Heart left ventricle (tissue), 13 donors: ENCODE measurements around the gene PPP1R1B.

Experiments used
- CTCF ChIP-seq, 12 donors: fragments of 200-600 bp; sonication (generic) in 4 of 12; IDR thresholded peaks; one replicate each; pipeline versions ENCODE4 v1.5.0 to v1.8.0; 2018 to 2022; ENCODE audit warnings: antibody characterized with exemption in 12 of 12, mild to moderate bottlenecking in 5 of 12
- POLR2A ChIP-seq, 2 donors: fragments of 450-650 bp; IDR thresholded peaks; one replicate each; pipeline ENCODE4 v1.6.1; 2017; ENCODE audit warnings: antibody characterized with exemption in 2 of 2, mild to moderate bottlenecking in 2 of 2, moderate library complexity in 2 of 2
- donor health status: ischemic (EF 13 %, LVEDD 7.1; RV severe dilation, severe dysfunction).
- donor health status: DM: no; HTN: yes; CAD: no.
- donor health status: DM: no; HTN: no; CAD: no.
- donor health status: ischemic (EF 25% LVEDD 6.9; RV normal size, moderate dysfunction).
- donor health status: ischemic (EF 25% LVEDD 5.7; RV mildly dilated, moderate dysfunction).
- donor health status: ischemic (EF 35%, LVEDD 5.7; RV mildly dilated, moderate dysfunction).
- donor health status: nonischemic (EF 11% LVEDD 7.7; RV severe dilation, severe dysfunction).
- donor health status: DM: yes; HTN: yes; CAD: no.
- donor health status: PGD.
- donor health status: ischemic (EF 29% LVEDD 5.4; RV normal size, mild dysfunction).
- donor health status: nonischemic (EF 23%, LVEDD 6.1; RV moderate dilation, normal function).

- no peak for TF ChIP-seq CTCF (IDR thresholded peaks at IDR 0.05)
- TF ChIP-seq POLR2A (IDR thresholded peaks at IDR 0.05) = no peak
These were observed 56.7 kb downstream of the PPP1R1B start for GRCh38 chr17:39683295-39683939.
